SW 1271 (cell line): ENCODE data around the gene MT4.

ENCODE experiments used
- DNase-seq, 2 experiments: peaks; one replicate each; lab custom pipeline; 2025; lab: John Stamatoyannopoulos, UW

The MT4 gene

GRCh38 chr16:56564793-56565477 lies at the start of gene MT4:
MT4 (plus strand) TSS chr16:56565073; CDS start chr16:56565129, 56 bp downstream.
- no peak for DNase-seq

- no peak for DNase-seq
Measured at GRCh38 chr16:56515665-56516064, 49.2 kb upstream of the MT4 start.

- DNase-seq = no peak
Measured at GRCh38 chr16:56517206-56517605, 47.7 kb upstream of the MT4 start.

GRCh38 chr16:56518425-56518824 lies 46.4 kb upstream of the MT4 start:
- no peak for DNase-seq

- DNase-seq = peak in 1 of 2 experiments; percentile 65
Measured at GRCh38 chr16:56519459-56520250, 45.2 kb upstream of the MT4 start, which contains the start of gene BBS2. BBS2 (minus strand) TSS chr16:56520024; CDS start chr16:56519862, 162 bp downstream.

- DNase-seq = no peak
Measured at GRCh38 chr16:56520251-56520577, 44.7 kb upstream of the MT4 start.

GRCh38 chr16:56525236-56525635 lies 39.6 kb upstream of the MT4 start:
- no peak for DNase-seq

GRCh38 chr16:56530872-56531271 lies 34.0 kb upstream of the MT4 start:
- peak in 1 of 2 experiments; percentile 18 for DNase-seq

GRCh38 chr16:56532714-56533113 lies 32.2 kb upstream of the MT4 start:
- no peak for DNase-seq

GRCh38 chr16:56534847-56535383 lies 30.0 kb upstream of the MT4 start:
- DNase-seq = no peak

- no peak for DNase-seq
Measured at GRCh38 chr16:56538331-56538730, 26.5 kb upstream of the MT4 start.

- DNase-seq = no peak
Measured at GRCh38 chr16:56539656-56540055, 25.2 kb upstream of the MT4 start.

GRCh38 chr16:56542039-56542438 lies 22.8 kb upstream of the MT4 start:
- no peak for DNase-seq

- no peak for DNase-seq
Measured at GRCh38 chr16:56547120-56547948, 17.5 kb upstream of the MT4 start.

- no peak for DNase-seq
Measured at GRCh38 chr16:56547949-56548567, 16.8 kb upstream of the MT4 start.

GRCh38 chr16:56549161-56549560 lies 15.7 kb upstream of the MT4 start:
- DNase-seq = no peak

GRCh38 chr16:56549744-56550385 lies 15.0 kb upstream of the MT4 start:
- DNase-seq = no peak

GRCh38 chr16:56551796-56552738 lies 12.8 kb upstream of the MT4 start:
- no peak for DNase-seq

- DNase-seq = no peak
Measured at GRCh38 chr16:56554441-56554840, 10.4 kb upstream of the MT4 start.
